Neuronal stem cell (in vitro differentiated cells): ENCODE data around the gene CAMK2A.
A peak's percentile ranks its signal among the peaks of the same experiment; 100 is the strongest.

Experiments used
- DNase-seq: peaks from one replicate; pipeline ENCODE4 v3.0.0-alpha.2; 2013; ENCODE audit warnings: low spot score
- H2AFZ ChIP-seq: one replicate; pipeline ENCODE4 v1.6.1; 2013; ENCODE audit warnings: mild to moderate bottlenecking, low read length, inconsistent platforms
- H2AK5ac ChIP-seq: 2 replicates; pipeline ENCODE4 v1.6.1; 2013; ENCODE audit warnings: low read depth, mild to moderate bottlenecking, inconsistent platforms, low read length, moderate library complexity, mixed read lengths
- H2BK120ac ChIP-seq: 2 replicates; pipeline ENCODE4 v1.6.1; 2013; ENCODE audit warnings: low read depth, mild to moderate bottlenecking, inconsistent platforms, low read length, moderate library complexity, mixed read lengths
- H2BK12ac ChIP-seq: one replicate; pipeline ENCODE4 v1.6.1; 2013; ENCODE audit warnings: low read length, inconsistent platforms
- H2BK15ac ChIP-seq: 2 replicates; pipeline ENCODE4 v1.6.1; 2013; ENCODE audit warnings: mild to moderate bottlenecking, low read length, inconsistent platforms, mixed read lengths
- H2BK5ac ChIP-seq: one replicate; pipeline ENCODE4 v1.6.1; 2013; ENCODE audit warnings: inconsistent platforms, mild to moderate bottlenecking, low read length, moderate library complexity
- H3K14ac ChIP-seq: one replicate; pipeline ENCODE4 v1.6.1; 2013; ENCODE audit warnings: low read length, inconsistent platforms
- H3K18ac ChIP-seq: 2 replicates; pipeline ENCODE4 v1.6.1; 2013; ENCODE audit warnings: low read length, inconsistent platforms
- H3K23ac ChIP-seq: 2 replicates; pipeline ENCODE4 v1.6.1; 2013; ENCODE audit warnings: low read depth, mild to moderate bottlenecking, mixed read lengths, low read length, inconsistent platforms; ENCODE audit not compliant: poor library complexity
- H3K27ac ChIP-seq: replicated peaks from 3 replicates; pipeline ENCODE4 v1.5.1; 2013; ENCODE audit warnings: low read length, inconsistent platforms
- H3K27me3 ChIP-seq, 3 experiments: 2 replicates each; pipeline ENCODE4 v1.6.1; 2013; ENCODE audit warnings: low read length in 3 of 3, mild to moderate bottlenecking in 2 of 3, inconsistent platforms in 1 of 3, low read depth in 1 of 3, mixed read lengths in 1 of 3, moderate library complexity in 1 of 3; ENCODE audit not compliant: control insufficient read depth in 3 of 3, insufficient read depth in 3 of 3
- H3K36me3 ChIP-seq, 2 donors: replicated peaks in 1 of 2; 2 replicates each; pipeline ENCODE4 v1.6.1; 2013; ENCODE audit warnings: low read length in 2 of 2; ENCODE audit not compliant: control insufficient read depth in 2 of 2, insufficient read depth in 2 of 2
- H3K4ac ChIP-seq: 2 replicates; pipeline ENCODE4 v1.6.1; 2013; ENCODE audit warnings: inconsistent platforms, mild to moderate bottlenecking, low read length, moderate library complexity
- H3K4me1 ChIP-seq, 2 donors: 1 replicate in 1 of 2; 2 replicates in 1 of 2; pipeline ENCODE4 v1.6.1; 2013; ENCODE audit warnings: low read length in 2 of 2, low read depth in 1 of 2; ENCODE audit not compliant: control insufficient read depth in 2 of 2, insufficient read depth in 1 of 2
- H3K4me2 ChIP-seq: one replicate; pipeline ENCODE4 v1.6.1; 2013; ENCODE audit warnings: mild to moderate bottlenecking, low read length, inconsistent platforms; ENCODE audit not compliant: insufficient read depth, poor library complexity, severe bottlenecking
- H3K4me3 ChIP-seq, 2 donors: 2 replicates each; pipeline ENCODE4 v1.5.1; 2013; ENCODE audit warnings: low read length in 2 of 2, mild to moderate bottlenecking in 2 of 2, inconsistent platforms in 1 of 2, moderate library complexity in 1 of 2
- H3K79me1 ChIP-seq: one replicate; pipeline ENCODE4 v1.6.1; 2013; ENCODE audit warnings: low read depth, mild to moderate bottlenecking, inconsistent platforms, low read length, moderate library complexity
- H3K9ac ChIP-seq: one replicate; pipeline ENCODE4 v1.6.1; 2013; ENCODE audit warnings: mild to moderate bottlenecking, low read depth, low read length, inconsistent platforms; ENCODE audit not compliant: poor library complexity
- H3K9me3 ChIP-seq, 2 donors: replicated peaks in 1 of 2; 2 replicates each; pipeline versions ENCODE3 to v1.6.1; 2013; ENCODE audit warnings: low read length in 2 of 2, mild to moderate bottlenecking in 2 of 2, inconsistent platforms in 1 of 2, low read depth in 1 of 2, mixed read lengths in 1 of 2, moderate library complexity in 1 of 2; ENCODE audit not compliant: control insufficient read depth in 2 of 2, insufficient read depth in 1 of 2
- H4K8ac ChIP-seq: one replicate; pipeline ENCODE4 v1.6.1; 2013; ENCODE audit warnings: low read depth, mild to moderate bottlenecking, inconsistent platforms, low read length, moderate library complexity
- H4K91ac ChIP-seq: one replicate; pipeline ENCODE4 v1.6.1; 2013; ENCODE audit warnings: low read length, low read depth, mild to moderate bottlenecking, inconsistent platforms; ENCODE audit not compliant: poor library complexity
- WGBS, 2 donors: extraction: QIAGEN DNeasy Blood & Tissue Kit; methylation state at CpG; one replicate each; pipeline ENCODE4 v1.1.7; 2013; ENCODE audit warnings: missing lambda C conversion rate in 2 of 2, mixed read lengths in 1 of 2; ENCODE audit not compliant: insufficient read length in 2 of 2, insufficient replicate concordance in 1 of 2; ENCODE audit errors: extremely low coverage in 2 of 2; 5-methylcytosine and 5-hydroxymethylcytosine counted together

Gene CAMK2A

DNA sequence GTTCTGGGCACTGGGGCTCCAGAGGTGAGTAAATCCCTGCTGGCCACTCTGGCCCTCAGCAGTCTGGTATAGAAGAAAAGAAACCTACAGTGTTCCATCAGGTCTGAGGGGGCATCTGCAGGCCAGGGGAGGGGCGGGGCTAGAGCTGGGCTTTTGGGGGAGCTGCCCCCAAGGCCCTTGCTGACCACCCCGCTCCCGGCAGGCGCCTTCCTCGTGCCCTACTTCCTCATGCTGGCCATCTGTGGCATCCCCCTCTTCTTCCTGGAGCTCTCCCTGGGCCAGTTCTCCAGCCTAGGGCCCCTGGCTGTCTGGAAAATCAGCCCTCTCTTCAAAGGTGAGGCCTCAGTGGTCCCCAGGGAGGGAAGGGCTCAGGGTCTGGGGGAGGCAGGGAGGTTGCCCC is 93.1 kb downstream of the CAMK2A start:
- Histone ChIP-seq H3K14ac (no peak overlapping the region), H3K4ac (no peak overlapping the region), H3K4me2 (no peak overlapping the region), H4K8ac (no peak overlapping the region), H2BK5ac (peak overlapping the region; percentile 8), H2BK12ac (no peak overlapping the region), H3K23ac (no peak overlapping the region), H4K91ac (no peak overlapping the region), H3K27me3 (peaks cover 0 to 68% (median 14%) of the 10 kb centered on the region in 3 experiments), H3K79me1 (no peaks in the 10 kb centered on the region), H3K9ac (no peak overlapping the region), H3K4me1 (peaks cover 2 to 6% of the 10 kb centered on the region in 2 donors), H3K27ac (no peak overlapping the region), H2AK5ac (no peak overlapping the region), H2BK15ac (peak overlapping the region; percentile 69), H3K4me3 (no peak overlapping the region), H3K9me3 (no peaks in the 10 kb centered on the region), H2AFZ (no peak overlapping the region), H3K18ac (peak overlapping the region; percentile 7), H2BK120ac (no peak overlapping the region), H3K36me3 (no peaks in the 10 kb centered on the region)
- no peak for DNase-seq
- WGBS, 2 donors: no CpG with 5 or more reads among the region's 5 CpGs

- H2BK12ac ChIP-seq: no peak overlapping the region
- H4K91ac ChIP-seq: no peak overlapping the region
- no peak overlapping the region for H4K8ac ChIP-seq
- H2AK5ac ChIP-seq: no peak overlapping the region
- no peaks in the 10 kb centered on the region for H3K9me3 ChIP-seq
- H3K18ac ChIP-seq: no peak overlapping the region
- no peak overlapping the region for H3K23ac ChIP-seq
- H2BK5ac ChIP-seq: peak overlapping the region; percentile 8
- H3K79me1 ChIP-seq: no peaks in the 10 kb centered on the region
- H3K4me1 ChIP-seq: peaks cover 2 to 6% of the 10 kb centered on the region in 2 donors
- H3K4me2 ChIP-seq: no peak overlapping the region
- DNase-seq: no peak
- peaks cover 0 to 72% (median 16%) of the 10 kb centered on the region in 3 experiments for H3K27me3 ChIP-seq
- no peak overlapping the region for H3K9ac ChIP-seq
- no peak overlapping the region for H2BK15ac ChIP-seq
- H2AFZ ChIP-seq: no peak overlapping the region
- H3K4ac ChIP-seq: no peak overlapping the region
- no peak overlapping the region for H3K4me3 ChIP-seq
- no peak overlapping the region for H3K14ac ChIP-seq
- no peak overlapping the region for H3K27ac ChIP-seq
- H2BK120ac ChIP-seq: no peak overlapping the region
- no peaks in the 10 kb centered on the region for H3K36me3 ChIP-seq
- WGBS, 2 donors: no CpG with 5 or more reads among the region's 9 CpGs
Measured at GRCh38 chr5:150195736-150196485, 93.7 kb downstream of the CAMK2A start.

- Histone ChIP-seq H2AFZ (no peak overlapping the region), H3K36me3 (no peaks in the 10 kb centered on the region), H2BK15ac (no peak overlapping the region), H3K79me1 (no peaks in the 10 kb centered on the region), H3K27me3 (peaks cover 19 to 88% (median 44%) of the 10 kb centered on the region in 3 experiments), H3K4me3 (no peak overlapping the region), H2BK120ac (no peak overlapping the region), H3K23ac (no peak overlapping the region), H3K27ac (no peak overlapping the region), H3K9me3 (peaks cover 0 to 2% of the 10 kb centered on the region in 2 donors), H2BK12ac (no peak overlapping the region), H3K4ac (no peak overlapping the region), H3K18ac (peak overlapping the region; percentile 5), H2BK5ac (no peak overlapping the region), H3K9ac (no peak overlapping the region), H2AK5ac (no peak overlapping the region), H4K91ac (no peak overlapping the region), H4K8ac (no peak overlapping the region), H3K4me1 (peaks cover 5 to 6% of the 10 kb centered on the region in 2 donors), H3K14ac (no peak overlapping the region), H3K4me2 (no peak overlapping the region)
- DNase-seq: no peak
- WGBS, 2 donors: no CpG with 5 or more reads among the region's 4 CpGs
Measured at GRCh38 chr5:150192462-150192861, 97.1 kb downstream of the CAMK2A start.

GRCh38 chr5:150190987-150191386 is 98.6 kb downstream of the CAMK2A start:
- DNase-seq: no peak
- Histone ChIP-seq H4K91ac (no peak overlapping the region), H3K27me3 (peaks cover 19 to 95% (median 44%) of the 10 kb centered on the region in 3 experiments), H2AK5ac (no peak overlapping the region), H2BK120ac (no peak overlapping the region), H3K36me3 (no peaks in the 10 kb centered on the region), H3K14ac (no peak overlapping the region), H3K9ac (no peak overlapping the region), H4K8ac (no peak overlapping the region), H3K27ac (no peak overlapping the region), H2AFZ (no peak overlapping the region), H3K18ac (peak overlapping the region; percentile 27), H3K79me1 (no peaks in the 10 kb centered on the region), H3K4me2 (no peak overlapping the region), H3K23ac (peak overlapping the region; percentile 59), H2BK12ac (no peak overlapping the region), H2BK15ac (no peak overlapping the region), H2BK5ac (no peak overlapping the region), H3K4me1 (peaks cover 5 to 6% of the 10 kb centered on the region in 2 donors), H3K9me3 (peaks cover 0 to 2% of the 10 kb centered on the region in 2 donors), H3K4me3 (no peak overlapping the region), H3K4ac (no peak overlapping the region)
- WGBS, 2 donors: no CpG with 5 or more reads among the region's 2 CpGs
